Spleen (tissue), 11 donors: ENCODE data around the gene MESD. TPM values are rescaled to one million over a fixed set of nuclear protein-coding genes. Genes with fewer than 3 reads are reported as not detected.

Experiments used
- DNase-seq: peaks from one replicate; pipeline ENCODE4 v3.0.0-alpha.2; 2020
- H3K27ac ChIP-seq, 8 donors: fragments of 200-600 bp; sonication (generic) in 7 of 8; 1 replicate in 4 of 8; 2 replicates in 4 of 8; pipeline versions ENCODE4 v1.5.0 to v1.8.0; 2016 to 2021; ENCODE audit warnings: inconsistent platforms in 4 of 8, mild to moderate bottlenecking in 4 of 8, moderate library complexity in 1 of 8
- H3K27me3 ChIP-seq, 7 donors: fragments of 200-600 bp; sonication (generic) in 6 of 7; replicated peaks in 1 of 7; 1 replicate in 4 of 7; 2 replicates in 3 of 7; pipeline versions ENCODE4 v1.5.0 to v1.8.0; 2016 to 2021; ENCODE audit warnings: inconsistent platforms in 3 of 7, mild to moderate bottlenecking in 1 of 7
- H3K36me3 ChIP-seq, 6 donors: fragments of 200-600 bp; sonication (generic) in 5 of 6; 1 replicate in 4 of 6; 2 replicates in 2 of 6; pipeline versions ENCODE4 v1.5.0 to v1.8.0; 2016 to 2021; ENCODE audit warnings: inconsistent platforms in 2 of 6
- H3K4me1 ChIP-seq, 6 donors: fragments of 200-600 bp; sonication (generic) in 5 of 6; 1 replicate in 3 of 6; 2 replicates in 3 of 6; pipeline versions ENCODE4 v1.5.0 to v1.8.0; 2016 to 2021; ENCODE audit warnings: inconsistent platforms in 3 of 6
- H3K4me3 ChIP-seq, 8 donors: fragments of 200-600 bp; sonication (generic) in 7 of 8; 1 replicate in 4 of 8; 2 replicates in 4 of 8; pipeline versions ENCODE4 v1.5.0 to v1.8.0; 2016 to 2021; ENCODE audit warnings: inconsistent platforms in 4 of 8, mild to moderate bottlenecking in 4 of 8, moderate library complexity in 2 of 8
- H3K9me3 ChIP-seq, 8 donors: fragments of 200-600 bp; sonication (generic) in 7 of 8; 1 replicate in 4 of 8; 2 replicates in 4 of 8; pipeline versions ENCODE4 v1.5.0 to v1.8.0; 2016 to 2021; ENCODE audit warnings: inconsistent platforms in 4 of 8
- CTCF ChIP-seq, 11 experiments: fragments of 200-600 bp in 7 of 11; fragments of 450-650 bp in 4 of 11; sonication (generic) in 4 of 11; IDR thresholded peaks in 8 of 11; conservative IDR thresholded peaks in 3 of 11; 1 replicate in 7 of 11; 2 replicates in 4 of 11; pipeline versions ENCODE4 v1.4.0 to v1.8.0; 2016 to 2021; ENCODE audit warnings: antibody characterized with exemption in 11 of 11, inconsistent platforms in 4 of 11, mild to moderate bottlenecking in 1 of 11
- POLR2A ChIP-seq, 3 donors: fragments of 450-650 bp; IDR thresholded peaks; one replicate each; pipeline ENCODE4 v1.5.1; 2017; ENCODE audit warnings: antibody characterized with exemption in 3 of 3, mild to moderate bottlenecking in 1 of 3
- POLR2AphosphoS5 ChIP-seq, 3 donors: sonication (generic); formaldehyde crosslinking; IDR thresholded peaks; one replicate each; pipeline ENCODE4 v1.5.1; 2017; ENCODE audit warnings: antibody characterized with exemption in 3 of 3
- WGBS, 5 donors: extraction: QIAGEN DNeasy Blood & Tissue Kit in 3 of 5; methylation state at CpG; one replicate each; pipeline versions ENCODE4 v1.1.5 to v1.1.7; 2013 to 2018; 5-methylcytosine and 5-hydroxymethylcytosine counted together
- intact Hi-C: fragments of 100-400 bp; cut with DNase I; formaldehyde crosslinking; loops from one replicate; pipeline ENCODE4 v1.15.0; 2023; ENCODE audit warnings: low total_unique reads
- polyA plus RNA-seq, 3 donors: library from polyadenylated mRNA; stranded (reverse); fragments of 200-250 nt; gene quantifications; one replicate each; pipeline ENCODE4 v1.2.1, GENCODE V29; 2013
- total RNA-seq, 7 donors: library from RNA; depleted of rRNA in 3 of 7; stranded (reverse); fragments of >200 nt in 3 of 7; fragmentation: NEBNext Ultra II Directional in 4 of 7; extraction: Animal tissue kit (Norgen Biotek cat#: 25700) in 4 of 7; gene quantifications; one replicate each; pipeline versions ENCODE4 v1.1.0 to v1.2.1, GENCODE V29; 2016 to 2021
- donor health status: healthy with polysubstance abuse.
- donor health status: DM: no; HTN: no; CAD: no; lungs with moderate emphysema.
- donor health status: DM: no; HTN: no; CAD: no.
- donor health status: Bipolar disorder and iron deficiency.
- donor health status: healthy.
- donor health status: DM: no; HTN: no; CAD: no.
- donor health status: DM: yes; HTN: yes; CAD: no.

Gene MESD
- total and polyA plus RNA-seq, 10 donors, result 8.5 to 39.8 (median 27.5) TPM

GRCh38 chr15:80945605-80946004 is 44.0 kb downstream of the MESD start:
- no peaks in the 10 kb centered on the region for H3K9me3 ChIP-seq
- peaks cover 0 to 100% (median 74%) of the 10 kb centered on the region in 6 donors for H3K36me3 ChIP-seq
- no peak overlapping the region for H3K4me3 ChIP-seq
- TF ChIP-seq POLR2A (IDR thresholded peaks at IDR 0.05) (no peak), POLR2AphosphoS5 (IDR thresholded peaks at IDR 0.05) (no peak), CTCF (IDR thresholded peaks at IDR 0.05 in 8 of 11, conservative IDR thresholded peaks at IDR 0.05 in 3 of 11) (no peak)
- no peak for DNase-seq
- no peaks in the 10 kb centered on the region for H3K27me3 ChIP-seq
- H3K4me1 ChIP-seq, result peaks cover 0 to 7% (median 0%) of the 10 kb centered on the region in 6 donors
- intact Hi-C loops, result no loop called here
- WGBS, 5 donors, result 82 to 90% (median 87%) methylated on average over 5 of the region's 5 CpGs
- H3K27ac ChIP-seq, result no peak overlapping the region

- intact Hi-C loops, result no loop called here
- Histone ChIP-seq H3K4me3 (no peak overlapping the region), H3K27me3 (no peaks in the 10 kb centered on the region), H3K9me3 (no peaks in the 10 kb centered on the region), H3K36me3 (peaks cover 0 to 100% (median 70%) of the 10 kb centered on the region in 6 donors), H3K27ac (no peak overlapping the region), H3K4me1 (peaks cover 0 to 7% (median 0%) of the 10 kb centered on the region in 6 donors)
- TF ChIP-seq POLR2A (IDR thresholded peaks at IDR 0.05), result no peak
- no peak for TF ChIP-seq CTCF (IDR thresholded peaks at IDR 0.05 in 8 of 11, conservative IDR thresholded peaks at IDR 0.05 in 3 of 11)
- TF ChIP-seq POLR2AphosphoS5 (IDR thresholded peaks at IDR 0.05), result no peak
- DNase-seq, result no peak
- WGBS, 5 donors, result 95 to 100% (median 97%) methylated on average over 1 to 3 of the region's 3 CpGs
These were observed 44.8 kb downstream of the MESD start for GRCh38 chr15:80944818-80945217.

GRCh38 chr15:80942746-80943565 is 46.7 kb downstream of the MESD start:
- no peak overlapping the region for H3K4me3 ChIP-seq
- no peaks in the 10 kb centered on the region for H3K27me3 ChIP-seq
- no peak overlapping the region for H3K27ac ChIP-seq
- DNase-seq, result no peak
- TF ChIP-seq POLR2A (IDR thresholded peaks at IDR 0.05), result no peak
- TF ChIP-seq CTCF (IDR thresholded peaks at IDR 0.05 in 8 of 11, conservative IDR thresholded peaks at IDR 0.05 in 3 of 11), result no peak
- TF ChIP-seq POLR2AphosphoS5 (IDR thresholded peaks at IDR 0.05), result no peak
- peaks cover 0 to 7% (median 0%) of the 10 kb centered on the region in 6 donors for H3K4me1 ChIP-seq
- peaks cover 0 to 97% (median 53%) of the 10 kb centered on the region in 6 donors for H3K36me3 ChIP-seq
- WGBS, 5 donors, result 89 to 97% (median 95%) methylated on average over 14 to 16 of the region's 16 CpGs
- intact Hi-C loops, result no loop called here
- no peaks in the 10 kb centered on the region for H3K9me3 ChIP-seq

- Histone ChIP-seq H3K4me1 (peaks cover 0 to 7% (median 0%) of the 10 kb centered on the region in 6 donors), H3K27me3 (no peaks in the 10 kb centered on the region), H3K4me3 (no peak overlapping the region), H3K27ac (no peak overlapping the region), H3K9me3 (no peaks in the 10 kb centered on the region), H3K36me3 (peaks cover 0 to 97% (median 46%) of the 10 kb centered on the region in 6 donors)
- intact Hi-C loops, result no loop called here
- TF ChIP-seq POLR2A (IDR thresholded peaks at IDR 0.05), result no peak
- no peak for TF ChIP-seq CTCF (IDR thresholded peaks at IDR 0.05 in 8 of 11, conservative IDR thresholded peaks at IDR 0.05 in 3 of 11)
- TF ChIP-seq POLR2AphosphoS5 (IDR thresholded peaks at IDR 0.05), result no peak
- DNase-seq, result no peak
- 81 to 96% (median 83%) methylated on average over 6 to 7 of the region's 7 CpGs for WGBS, 5 donors
These were observed 47.4 kb downstream of the MESD start for GRCh38 chr15:80942266-80942665.
